HG02884 (cell line): ENCODE measurements around the gene ZNF200.
"Not testable (repeated sequence)": the region's sequence is repeated elsewhere in the genome, so short reads cannot be mapped to it uniquely, and the experiment has no call there.

Experiments
- ATAC-seq: cut with Tn5 transposase; IDR thresholded peaks from one replicate; pipeline ENCODE4 v1.9.1; 2021; ENCODE audit warnings: mild to moderate bottlenecking, moderate library complexity; ENCODE audit not compliant: unreplicated experiment

ZNF200 gene

DNA sequence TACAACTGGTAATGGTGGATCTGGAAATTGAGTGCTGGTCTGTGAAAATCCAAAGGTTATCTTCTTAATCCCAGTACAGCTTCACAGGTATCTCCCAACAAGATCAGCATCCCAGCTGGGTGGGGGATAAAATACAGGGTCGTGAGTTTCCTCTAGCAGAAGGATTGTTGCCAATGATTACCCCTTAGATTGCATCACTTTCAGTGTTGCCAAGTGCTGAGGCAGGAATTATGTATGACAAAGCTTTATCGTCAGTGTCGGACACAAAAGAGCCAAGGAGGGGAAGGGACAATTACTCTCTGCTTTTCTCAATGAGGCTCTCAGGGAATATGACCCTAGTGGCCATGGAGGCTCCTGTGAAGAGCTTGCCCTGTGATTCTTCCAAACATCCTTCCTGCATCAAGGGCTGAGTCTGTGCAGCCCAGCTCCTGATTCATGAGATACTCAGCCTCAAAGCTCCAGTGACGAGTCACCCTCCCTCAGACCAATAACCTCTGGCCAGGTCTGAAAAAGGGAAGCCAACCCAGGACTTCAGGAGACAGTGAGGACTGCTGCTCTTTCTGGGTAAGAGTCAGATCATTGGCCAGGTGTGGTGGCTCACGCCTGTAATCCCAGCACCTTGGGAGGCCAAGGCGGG, 31.9 kb downstream of the ZNF200 start:
- ATAC-seq = no peak

DNA sequence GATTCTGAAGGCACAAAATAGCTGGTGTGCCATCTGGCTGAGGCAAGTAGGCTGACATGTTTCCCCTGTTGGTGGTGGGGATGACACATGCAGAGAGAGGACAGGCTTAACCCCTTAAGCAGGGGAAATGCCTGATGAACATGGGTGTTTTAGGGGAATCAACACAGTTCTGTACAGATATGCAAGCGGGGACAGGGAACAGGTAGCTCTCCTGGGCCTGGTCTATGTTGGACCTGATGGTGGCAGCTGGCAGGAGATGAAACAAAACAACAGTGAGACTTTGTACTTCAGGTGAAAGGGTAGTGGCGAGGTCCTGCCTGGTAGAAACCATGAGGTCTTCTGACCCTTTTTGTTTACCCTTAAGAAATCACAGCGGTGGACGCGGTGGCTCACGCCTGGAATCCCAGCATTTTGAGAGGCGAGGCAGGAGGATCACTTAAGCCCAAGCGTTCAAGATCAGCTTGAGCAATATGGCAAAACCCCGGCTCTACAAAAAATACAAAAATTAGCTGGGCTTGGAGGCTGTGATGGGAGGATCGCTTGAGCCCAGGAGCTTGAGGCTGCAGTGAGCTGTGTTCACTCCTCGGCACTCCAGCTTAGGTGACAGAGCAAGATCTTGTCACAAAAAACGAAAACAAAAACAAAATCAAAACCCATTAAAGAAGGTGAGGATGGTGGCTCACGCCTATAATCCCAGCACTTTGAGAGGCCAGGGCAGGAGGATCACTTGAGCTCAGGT, 36.5 kb downstream of the ZNF200 start:
- no peak for ATAC-seq

DNA sequence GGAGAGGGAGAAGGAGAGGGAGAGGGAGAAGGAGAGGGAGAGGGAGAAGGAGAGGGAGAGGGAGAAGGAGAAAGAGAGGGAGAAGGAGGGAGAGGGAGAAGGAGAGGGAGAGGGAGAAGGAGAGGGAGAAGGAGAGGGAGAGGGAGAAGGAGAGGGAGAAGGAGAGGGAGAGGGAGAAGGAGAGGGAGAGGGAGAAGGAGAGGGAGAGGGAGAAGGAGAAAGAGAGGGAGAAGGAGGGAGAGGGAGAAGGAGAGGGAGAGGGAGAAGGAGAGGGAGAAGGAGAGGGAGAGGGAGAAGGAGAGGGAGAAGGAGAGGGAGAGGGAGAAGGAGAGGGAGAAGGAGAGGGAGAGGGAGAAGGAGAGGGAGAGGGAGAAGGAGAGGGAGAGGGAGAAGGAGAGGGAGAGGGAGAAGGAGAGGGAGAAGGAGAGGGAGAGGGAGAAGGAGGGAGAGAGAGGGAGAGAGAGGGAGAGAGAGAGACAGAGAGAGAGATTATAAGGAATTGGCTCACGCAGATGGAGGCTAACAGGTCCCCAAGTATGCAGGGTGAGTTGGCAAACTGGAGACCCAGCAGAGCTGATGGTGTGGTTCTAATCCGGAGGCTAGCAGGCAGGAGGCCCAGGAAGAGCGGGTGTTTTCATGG, 37.1 kb downstream of the ZNF200 start:
- ATAC-seq = not testable (repeated sequence)

DNA sequence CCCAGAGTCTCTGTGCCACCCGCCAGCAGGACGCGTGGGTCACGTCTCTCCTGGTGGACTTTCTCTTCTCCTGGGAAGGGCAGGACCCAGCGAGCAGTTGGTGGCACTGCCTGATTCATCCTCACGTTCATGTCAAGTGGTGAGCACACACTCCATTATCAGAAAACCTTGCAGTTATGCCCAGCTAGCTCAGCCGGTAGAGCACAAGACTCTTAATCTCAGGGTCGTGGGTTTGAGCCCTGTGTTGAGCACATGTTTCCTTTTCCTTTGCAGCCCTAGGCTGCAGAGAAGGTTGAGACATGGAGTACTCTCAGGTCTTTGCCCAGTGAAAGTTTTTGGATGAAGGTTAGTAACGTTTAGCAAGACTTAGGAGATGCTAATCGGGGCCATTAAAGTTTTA, 39.0 kb downstream of the ZNF200 start:
- no peak for ATAC-seq

DNA sequence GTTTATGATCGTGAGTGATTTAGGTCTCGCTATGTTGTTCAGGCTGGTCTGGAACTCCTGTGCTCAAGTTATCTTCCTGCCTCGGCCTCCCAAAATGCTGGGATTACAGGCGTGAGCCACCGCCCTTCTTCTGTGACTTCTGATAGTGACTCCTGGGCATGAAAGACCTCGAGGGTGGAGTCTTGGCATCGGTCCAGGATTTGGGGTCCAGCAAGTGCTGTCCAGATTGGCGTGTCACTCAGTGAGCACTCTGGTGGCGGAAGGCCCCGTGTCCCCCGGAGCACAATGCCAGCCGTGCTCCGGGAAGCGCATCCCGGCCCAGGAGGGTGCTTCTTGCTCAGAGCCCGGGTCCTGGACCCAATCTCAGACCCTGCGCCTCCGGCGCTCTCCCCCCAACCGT, 40.2 kb downstream of the ZNF200 start:
- ATAC-seq = no peak

DNA sequence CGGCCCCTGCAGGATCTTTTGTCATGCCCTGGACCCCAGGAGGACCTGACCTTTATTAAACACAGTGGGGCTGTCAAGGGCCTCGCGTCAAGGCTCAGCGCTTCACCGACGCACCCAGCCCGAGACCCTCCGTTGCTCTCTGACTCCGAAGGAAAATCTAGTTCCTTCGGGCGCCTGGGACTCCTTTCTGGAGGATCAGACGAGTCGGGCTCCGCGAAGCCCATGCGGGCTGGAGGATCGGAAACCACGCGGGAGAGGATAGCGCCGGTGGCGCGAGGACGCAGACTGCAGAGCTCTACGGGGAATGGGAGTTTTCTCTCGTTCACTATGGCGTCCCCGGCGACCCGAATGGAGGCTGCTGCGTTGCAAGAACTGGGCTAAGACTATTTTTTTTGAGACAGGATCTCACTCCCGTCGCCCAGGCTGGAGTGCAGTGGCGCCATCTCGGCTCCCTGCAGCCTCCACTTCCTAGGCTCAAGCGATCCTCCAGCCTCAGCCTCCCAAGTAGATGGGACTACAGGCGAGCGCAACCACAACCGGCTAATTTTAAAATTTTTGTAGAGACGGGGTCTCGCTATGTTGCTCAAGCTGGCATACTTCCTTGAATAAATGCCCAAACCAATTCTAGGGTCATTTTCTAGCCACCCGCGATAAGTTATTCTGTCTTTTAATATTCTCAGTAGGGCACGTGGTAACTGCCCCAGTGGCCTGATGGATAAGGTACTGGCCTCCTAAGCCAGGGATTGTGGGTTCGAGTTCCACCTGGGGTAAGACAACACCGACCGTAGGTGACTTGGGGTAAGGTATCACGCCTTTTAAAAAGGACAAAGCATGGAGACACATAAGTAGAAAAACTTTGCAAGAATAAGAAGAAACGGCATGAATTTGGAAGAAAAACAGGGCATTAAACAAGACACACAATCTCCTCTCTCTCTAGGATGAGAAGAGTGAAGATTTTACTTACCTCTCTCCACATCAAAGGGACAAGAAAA, 41.4 kb downstream of the ZNF200 start:
- ATAC-seq = no peak

DNA sequence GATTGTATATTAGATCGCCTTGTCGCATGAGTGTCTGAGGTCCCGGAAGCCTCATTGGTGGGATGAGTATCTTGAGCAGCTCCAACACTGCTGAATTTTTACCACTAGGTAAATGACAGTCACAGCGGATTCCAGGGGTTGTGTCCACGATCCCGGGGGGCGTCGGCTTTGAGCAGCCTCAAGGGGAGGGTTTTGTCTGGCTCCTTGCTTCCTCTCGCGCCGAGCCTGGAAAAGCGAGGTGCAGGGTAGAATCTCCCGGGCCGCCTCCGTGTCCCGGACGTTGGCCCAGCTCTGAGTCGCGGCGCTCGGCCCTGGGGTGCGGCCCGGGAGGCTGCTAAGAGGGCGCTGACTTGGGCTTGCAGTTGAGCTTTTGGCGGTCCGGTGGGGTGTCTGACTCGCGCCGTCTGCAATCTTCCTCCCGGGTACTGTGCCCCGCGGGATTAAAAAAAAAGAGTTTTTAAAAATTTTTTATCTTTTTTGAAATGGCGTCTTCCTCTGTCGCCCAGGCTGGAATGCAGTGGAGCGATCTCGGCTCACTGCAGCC, 42.4 kb downstream of the ZNF200 start:
- no peak for ATAC-seq

DNA sequence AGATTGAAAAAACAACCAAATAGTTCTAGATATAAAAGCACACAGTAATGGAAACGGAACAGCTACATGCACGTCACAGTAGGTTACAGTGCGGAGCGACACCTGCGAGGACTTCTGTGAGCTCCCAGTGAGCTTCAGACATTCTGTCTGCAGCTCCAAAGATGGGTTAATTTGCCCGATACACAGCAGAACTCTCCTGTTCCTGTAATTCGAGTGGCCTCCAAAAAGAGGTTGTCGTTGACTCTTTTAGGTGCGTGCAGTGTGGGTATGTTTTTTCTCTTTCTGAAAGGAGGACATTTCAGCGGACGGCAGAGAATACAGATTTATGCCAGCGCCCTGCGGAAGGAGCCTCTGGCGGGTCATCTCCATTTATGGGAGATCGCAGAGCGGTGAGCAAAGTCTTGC, 44.0 kb downstream of the ZNF200 start:
- no peak for ATAC-seq

DNA sequence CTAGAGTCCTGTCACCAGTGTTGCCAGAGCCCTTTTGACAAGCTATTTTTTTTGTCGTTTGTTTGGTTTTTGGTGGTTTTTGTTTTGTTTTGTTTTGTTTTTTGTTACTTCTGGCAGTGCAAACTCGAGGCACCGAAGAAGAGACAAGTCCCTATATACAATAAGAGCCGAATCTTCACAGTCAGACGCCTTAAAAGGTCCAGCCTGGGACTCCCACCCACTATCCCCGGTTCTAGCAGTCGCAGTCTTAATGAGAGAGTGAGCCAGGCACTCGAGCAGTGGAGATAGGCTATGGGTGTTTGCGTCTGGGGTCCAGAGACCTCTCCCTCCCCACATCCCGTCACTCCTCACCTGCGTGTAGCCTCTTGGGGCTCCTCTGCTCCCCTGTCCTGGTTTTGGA, 45.1 kb downstream of the ZNF200 start:
- ATAC-seq = no peak

DNA sequence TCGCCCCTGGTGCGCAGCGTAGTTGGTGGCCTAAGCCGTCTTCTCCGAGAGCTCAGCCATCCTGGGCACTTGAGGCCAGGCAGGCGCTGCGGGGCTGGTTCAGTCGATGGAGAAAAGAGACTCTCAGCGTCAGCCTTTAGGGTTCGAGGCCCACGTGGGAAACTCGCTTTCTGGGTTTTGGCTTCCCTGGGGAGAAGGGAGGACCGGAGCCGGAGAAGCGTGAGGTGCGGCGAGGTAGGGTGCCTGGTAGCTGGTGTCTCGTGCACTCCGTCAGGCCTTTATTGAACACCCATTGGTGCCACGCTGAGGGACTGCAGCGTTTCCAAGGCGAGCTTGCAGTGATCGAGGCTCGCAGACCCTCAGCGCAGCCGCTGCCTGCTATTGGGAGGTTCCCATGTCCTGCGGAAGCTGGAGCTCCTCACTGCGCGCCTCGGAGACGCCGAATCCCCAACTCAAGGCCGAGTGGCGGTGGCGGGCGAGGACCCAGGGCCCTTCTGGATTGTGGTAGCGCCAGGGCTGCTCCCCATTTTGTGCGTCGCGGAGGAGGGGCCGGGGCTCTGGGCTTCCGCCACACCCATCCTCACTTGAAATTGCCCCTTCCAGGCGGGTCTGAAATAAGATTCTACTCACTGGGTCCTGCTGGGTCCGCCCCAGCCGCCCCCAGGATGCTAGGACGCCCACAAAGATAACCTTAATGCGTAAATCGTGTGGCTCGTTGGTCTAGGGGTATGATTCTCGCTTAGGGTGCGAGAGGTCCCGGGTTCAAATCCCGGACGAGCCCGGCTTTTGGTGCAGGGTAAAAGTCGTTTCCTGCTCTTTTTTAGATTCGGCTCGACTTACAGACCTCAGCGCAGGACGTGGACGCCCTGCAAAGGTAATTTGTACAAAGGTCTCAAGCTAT, 45.8 kb downstream of the ZNF200 start:
- ATAC-seq = no peak

DNA sequence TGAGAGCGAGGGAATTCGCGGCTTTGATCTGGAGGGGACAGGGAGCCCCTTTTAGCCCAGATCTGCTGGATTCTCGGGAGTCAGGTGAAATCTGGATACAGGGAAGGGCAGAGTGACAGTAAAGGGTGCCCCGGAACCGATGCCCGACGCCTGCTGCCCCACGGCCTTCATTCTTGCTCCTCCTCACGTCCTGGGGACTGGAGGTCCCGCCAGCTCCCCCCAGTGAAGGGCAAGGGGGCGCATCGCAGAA, 46.4 kb downstream of the ZNF200 start:
- no peak for ATAC-seq

DNA sequence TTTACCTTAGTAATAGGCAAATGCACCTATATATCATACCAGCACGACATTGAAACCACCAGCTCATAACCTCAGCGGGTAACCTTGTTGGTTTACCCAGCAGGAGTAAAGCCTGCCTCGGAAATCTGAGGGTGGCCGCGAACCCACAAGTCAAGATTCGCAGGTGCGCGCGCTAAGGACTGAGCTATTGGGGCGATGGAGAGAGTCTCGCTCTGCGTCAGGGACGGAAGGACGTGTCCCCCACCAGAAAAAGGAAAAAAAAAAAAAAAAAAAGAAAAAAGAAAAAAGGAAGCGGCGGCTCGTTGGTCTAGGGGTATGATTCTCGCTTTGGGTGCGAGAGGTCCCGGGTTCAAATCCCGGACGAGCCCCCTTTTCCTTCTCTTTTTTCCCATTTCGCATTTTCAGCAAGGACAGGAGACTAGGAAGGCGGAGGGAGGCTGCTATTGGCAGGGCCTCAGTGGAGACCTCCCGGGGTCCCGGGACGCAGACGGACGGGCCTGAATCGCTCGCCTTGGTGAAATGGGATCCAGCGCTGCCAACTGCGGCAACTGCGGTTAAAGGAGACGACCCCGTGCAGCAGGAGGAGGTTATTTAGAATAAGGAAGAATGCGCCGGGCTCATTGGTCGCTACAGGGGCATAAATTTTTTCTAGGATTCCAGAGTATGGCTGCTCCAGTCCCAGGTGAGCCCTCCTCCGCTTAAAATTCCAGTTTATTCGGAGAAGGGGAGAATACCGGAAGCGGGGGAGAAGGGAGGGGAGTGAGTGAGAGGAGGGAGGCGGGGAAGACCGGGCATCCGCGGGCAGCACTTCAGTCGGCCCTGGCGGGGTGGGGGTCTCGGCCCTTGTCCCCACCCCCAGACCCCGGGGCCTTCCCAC, 46.9 kb downstream of the ZNF200 start, which contains the start of gene OR1F1:
Gene OR1F1 (plus strand): TSS at position 407 of the 877 bp plus-strand sequence.
- ATAC-seq = no peak

DNA sequence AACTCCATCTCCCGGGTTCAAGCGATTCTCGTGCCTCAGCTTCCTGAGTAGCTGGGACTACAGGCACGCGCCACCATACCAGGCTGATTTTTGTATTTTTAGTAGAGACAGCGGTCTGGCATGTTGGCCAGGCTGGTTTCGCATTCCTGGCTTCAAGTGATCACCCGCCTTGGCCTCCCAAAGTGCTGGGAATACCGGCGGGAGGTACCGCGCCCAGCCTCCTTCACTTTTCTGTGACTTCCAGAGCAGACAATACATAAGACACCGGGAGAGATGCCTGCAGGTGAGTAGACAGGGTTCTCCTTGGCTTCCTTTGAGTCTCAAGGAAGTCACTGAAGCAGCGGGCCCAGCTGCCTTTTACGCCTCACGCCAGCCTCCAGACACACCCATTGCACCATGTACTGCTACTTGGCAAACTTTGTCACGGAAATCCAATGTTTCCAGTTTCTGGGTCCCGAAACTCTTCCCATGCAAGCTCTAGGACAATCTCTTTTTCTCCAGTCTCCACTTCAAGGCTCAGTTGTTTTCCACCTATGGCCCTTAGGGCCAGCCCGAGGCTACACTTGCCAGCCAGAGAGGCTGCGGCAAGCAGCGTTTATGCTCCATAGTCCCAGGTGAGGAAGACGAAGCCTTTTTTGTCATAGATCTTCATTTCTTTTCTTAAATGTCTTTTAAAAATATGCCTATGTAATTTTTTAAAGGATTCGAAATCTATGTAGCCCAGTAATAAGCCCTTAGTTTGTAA, 47.8 kb downstream of the ZNF200 start:
- ATAC-seq = no peak

DNA sequence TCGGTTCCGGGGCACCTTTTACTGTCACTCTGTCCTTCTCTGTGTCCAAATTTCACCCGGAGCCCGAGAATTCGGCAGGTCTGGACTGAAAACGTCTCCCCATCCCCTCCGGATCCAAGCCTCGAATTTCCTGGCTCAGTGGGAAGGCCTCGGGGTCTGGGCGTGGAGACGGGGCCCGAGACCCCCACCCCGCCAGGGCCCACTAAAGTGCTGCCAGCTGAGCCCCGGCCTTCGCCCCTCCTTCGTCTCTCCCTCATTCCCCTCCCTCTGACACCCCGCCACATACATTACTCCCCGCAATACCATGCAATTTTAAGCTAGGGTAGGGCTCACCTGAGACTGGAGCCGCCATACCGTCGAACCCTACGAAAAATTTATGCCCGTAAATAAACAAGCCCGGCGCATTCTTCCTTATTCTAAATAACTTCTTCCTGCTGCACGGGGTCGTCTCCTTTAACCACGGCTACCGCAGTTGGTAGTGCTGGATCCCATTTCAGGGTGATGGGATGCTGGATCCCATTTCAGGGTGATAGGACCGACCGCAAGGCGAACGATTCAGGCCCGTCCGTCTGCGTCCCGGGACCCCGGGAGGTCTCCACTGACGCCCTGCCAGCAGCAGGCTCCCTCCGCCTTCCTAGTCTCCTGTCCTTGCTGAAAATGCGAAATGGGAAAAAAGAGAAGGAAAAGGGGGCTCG, 51.4 kb downstream of the ZNF200 start:
- ATAC-seq = no peak

DNA sequence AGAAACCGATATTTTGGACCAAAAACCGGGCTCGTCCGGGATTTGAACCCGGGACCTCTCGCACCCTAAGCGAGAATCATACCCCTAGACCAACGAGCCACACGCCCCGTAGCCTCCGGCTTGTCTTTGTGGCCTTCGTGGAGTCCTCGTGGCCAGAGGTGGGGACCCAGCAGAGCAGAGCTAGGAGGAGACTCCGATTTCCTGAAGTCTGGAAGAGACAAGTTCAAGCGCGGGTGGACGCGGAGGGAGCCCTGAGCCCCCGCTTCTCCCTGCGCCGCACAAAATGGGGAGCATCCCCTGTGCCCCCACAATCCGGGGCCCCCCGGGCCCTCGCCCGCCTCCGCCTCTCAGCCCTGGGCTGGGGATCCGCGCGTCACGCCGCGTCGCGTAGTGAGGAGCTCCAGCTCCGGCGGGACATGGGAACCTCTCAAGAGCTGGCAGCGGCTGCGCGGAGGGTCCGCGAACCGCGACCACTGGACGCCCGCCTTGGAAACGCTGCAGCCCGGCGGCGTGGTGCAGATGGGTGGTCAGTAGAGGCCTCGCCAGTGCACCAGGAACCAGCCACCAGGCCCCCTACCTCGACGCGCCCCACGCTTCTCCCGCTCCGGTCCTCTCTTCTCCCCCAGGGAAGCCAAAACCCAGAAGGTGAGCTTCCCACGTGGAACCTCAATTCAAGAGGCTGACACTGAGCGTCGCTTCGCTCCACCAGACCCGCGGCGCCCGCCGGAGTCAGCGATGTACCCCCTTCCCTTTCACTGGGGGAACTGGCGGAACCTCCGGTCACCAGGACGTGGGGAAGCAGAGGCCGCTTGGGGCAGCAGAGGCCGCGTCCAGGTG, 52.1 kb downstream of the ZNF200 start:
- no peak for ATAC-seq

DNA sequence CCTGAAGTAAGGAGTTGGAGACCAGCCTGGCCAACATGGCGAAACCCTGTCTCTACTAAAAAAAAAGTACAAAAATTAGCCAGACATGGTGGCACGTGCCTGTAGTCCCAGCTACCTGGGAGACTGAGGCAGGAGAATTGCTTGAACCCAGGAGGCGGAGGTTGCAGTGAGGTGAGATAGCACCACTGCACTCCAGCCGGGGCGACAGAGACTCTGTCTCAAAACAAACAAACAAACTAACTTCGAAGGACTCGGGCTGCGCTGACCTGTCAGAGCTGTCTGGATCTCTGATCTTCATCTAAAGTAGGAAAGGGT, 52.7 kb downstream of the ZNF200 start:
- not testable (repeated sequence) for ATAC-seq

DNA sequence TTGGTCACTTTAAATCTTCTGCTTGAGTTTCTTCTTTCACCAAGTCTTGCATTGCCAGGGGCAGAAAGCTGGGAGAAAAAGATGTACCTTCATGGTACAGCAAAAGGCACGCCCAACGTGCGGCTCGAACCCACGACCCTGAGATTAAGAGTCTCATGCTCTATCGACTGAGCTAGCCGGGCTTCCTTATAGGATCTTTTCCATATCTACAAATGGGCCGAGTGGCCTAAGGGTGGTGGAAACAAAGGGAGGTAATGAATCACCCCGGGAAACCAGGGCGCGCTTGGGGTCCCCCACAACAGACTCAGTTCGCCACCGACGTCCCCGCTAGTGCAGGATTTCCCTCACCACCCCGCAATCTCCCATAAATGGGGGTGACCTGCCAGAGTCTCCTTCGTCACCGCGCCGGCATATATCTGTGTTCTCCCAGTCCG, 54.5 kb downstream of the ZNF200 start:
- ATAC-seq = no peak
